GM18858 (cell line): Measurements from ENCODE around the gene EXOC7.
"Not testable (repeated sequence)": the region's sequence is repeated elsewhere in the genome, so short reads cannot be mapped to it uniquely, and the experiment has no call there.

Source experiments
- ATAC-seq: cut with Tn5 transposase; IDR thresholded peaks from one replicate; pipeline ENCODE4 v1.9.1; 2021; ENCODE audit not compliant: unreplicated experiment

The EXOC7 gene

GRCh38 chr17:76088868-76089576, 14.6 kb downstream of the EXOC7 start:
- ATAC-seq = no peak

- no peak for ATAC-seq
Observed at GRCh38 chr17:76088041-76088867, 15.3 kb downstream of the EXOC7 start.

GRCh38 chr17:76087531-76087930, 16.1 kb downstream of the EXOC7 start:
- ATAC-seq = no peak

- ATAC-seq = no peak
Observed at GRCh38 chr17:76086384-76086783, 17.2 kb downstream of the EXOC7 start.

- ATAC-seq = no peak
Observed at GRCh38 chr17:76085731-76086366, 17.7 kb downstream of the EXOC7 start.

- ATAC-seq = no peak
Observed at GRCh38 chr17:76085066-76085730, 18.4 kb downstream of the EXOC7 start.

GRCh38 chr17:76083536-76084182, 19.9 kb downstream of the EXOC7 start:
- ATAC-seq = no peak

GRCh38 chr17:76082326-76083251, 21.0 kb downstream of the EXOC7 start:
- no peak for ATAC-seq

GRCh38 chr17:76081295-76082210, 22.0 kb downstream of the EXOC7 start:
- ATAC-seq = no peak

GRCh38 chr17:76080768-76081287, 22.8 kb downstream of the EXOC7 start:
- ATAC-seq = no peak

GRCh38 chr17:76079956-76080767, 23.4 kb downstream of the EXOC7 start:
- ATAC-seq = no peak

- ATAC-seq = no peak
Observed at GRCh38 chr17:76079535-76079955, 24.0 kb downstream of the EXOC7 start.

- no peak for ATAC-seq
Observed at GRCh38 chr17:76078860-76079534, 24.6 kb downstream of the EXOC7 start, which contains the start of gene ZACN. TSS of gene ZACN (plus strand) at chr17:76079182. CDS start at chr17:76079265, 83 bp downstream.

GRCh38 chr17:76078370-76078769, 25.2 kb downstream of the EXOC7 start:
- ATAC-seq = not testable (repeated sequence)

GRCh38 chr17:76077584-76078110, 25.9 kb downstream of the EXOC7 start:
- no peak for ATAC-seq

GRCh38 chr17:76076765-76077583, 26.6 kb downstream of the EXOC7 start:
- no peak for ATAC-seq
